OCI-LY3 (cell line): Measurements from ENCODE around the gene TMEFF1.

Experiments
- H2AFZ ChIP-seq: fragments of 200-600, 300-600 bp; shearing (Covaris generic); 2 replicates; pipeline ENCODE4 v1.6.0; 2014; ENCODE audit warnings: antibody characterized with exemption, low read depth, low read length
- H3K27ac ChIP-seq: fragments of 200-600, 300-600 bp; sonication (generic); 2 replicates; pipeline ENCODE4 v1.5.1; 2014; ENCODE audit warnings: mild to moderate bottlenecking, low read length, moderate library complexity, mixed read lengths
- H3K27me3 ChIP-seq: fragments of 200-600, 300-600 bp; sonication (generic); 2 replicates; pipeline ENCODE4 v1.6.1; 2014; ENCODE audit warnings: low read depth, low read length, mixed read lengths
- H3K36me3 ChIP-seq: fragments of 200-600, 300-600 bp; sonication (generic); replicated peaks from 2 replicates; pipeline ENCODE3; 2014; ENCODE audit warnings: low read depth, low read length, mixed read lengths
- H3K4me1 ChIP-seq: fragments of 300-600, 200-600 bp; sonication (generic); 2 replicates; pipeline ENCODE4 v1.6.1; 2014; ENCODE audit warnings: low read length, mixed read lengths
- H3K4me2 ChIP-seq: fragments of 200-600, 300-600 bp; sonication (generic); 2 replicates; pipeline ENCODE4 v1.6.1; 2014; ENCODE audit warnings: low read length, mixed read lengths
- H3K4me3 ChIP-seq: fragments of 300-600, 200-600 bp; sonication (generic); 2 replicates; pipeline ENCODE4 v1.5.1; 2014; ENCODE audit warnings: antibody characterized with exemption, mild to moderate bottlenecking, low read length, moderate library complexity
- H3K79me2 ChIP-seq: fragments of 300-600, 200-600 bp; shearing (Covaris generic); 2 replicates; pipeline ENCODE4 v1.6.1; 2014; ENCODE audit warnings: mild to moderate bottlenecking, low read length, mixed read lengths
- H3K9ac ChIP-seq: fragments of 300-600, 200-600 bp; shearing (Covaris generic); 2 replicates; pipeline ENCODE4 v1.6.0; 2014; ENCODE audit warnings: mild to moderate bottlenecking, low read length, moderate library complexity
- H3K9me3 ChIP-seq: fragments of 200-600, 300-600 bp; shearing (Covaris generic); 2 replicates; pipeline ENCODE4 v1.6.1; 2014; ENCODE audit warnings: low read length, mixed read lengths; ENCODE audit not compliant: insufficient read depth
- H4K20me1 ChIP-seq: fragments of 200-600, 300-600 bp; sonication (generic); 2 replicates; pipeline ENCODE4 v1.6.1; 2016; ENCODE audit warnings: low read length, mixed read lengths; ENCODE audit not compliant: insufficient read depth
- CTCF ChIP-seq: fragments of 200-600, 300-600 bp; sonication (generic); IDR thresholded peaks from 2 replicates; pipeline ENCODE4 v1.5.1; 2014; ENCODE audit warnings: antibody characterized with exemption, low read length, low read depth
- EZH2phosphoT487 ChIP-seq: fragments of 200-600 bp; shearing (Covaris generic); IDR thresholded peaks from 2 replicates; pipeline ENCODE4 v1.6.1; 2018; ENCODE audit warnings: antibody characterized with exemption, mixed run types, low read depth

Gene TMEFF1

GRCh38 chr9:100465761-100466160, 7.2 kb upstream of the TMEFF1 start:
- Histone ChIP-seq H3K27ac (no peak overlapping the region), H4K20me1 (no peaks in the 10 kb centered on the region), H3K79me2 (no peaks in the 10 kb centered on the region), H2AFZ (no peak overlapping the region), H3K4me2 (no peak overlapping the region), H3K4me3 (no peak overlapping the region), H3K4me1 (no peaks in the 10 kb centered on the region), H3K27me3 (no peaks in the 10 kb centered on the region), H3K36me3 (no peaks in the 10 kb centered on the region), H3K9me3 (no peaks in the 10 kb centered on the region), H3K9ac (no peak overlapping the region)
- TF ChIP-seq CTCF, result no peak
- TF ChIP-seq EZH2phosphoT487, result no peak

GRCh38 chr9:100466171-100466828, 6.6 kb upstream of the TMEFF1 start:
- no peaks in the 10 kb centered on the region for H4K20me1 ChIP-seq
- H2AFZ ChIP-seq, result no peak overlapping the region
- TF ChIP-seq CTCF (no peak), EZH2phosphoT487 (no peak)
- H3K4me3 ChIP-seq, result no peak overlapping the region
- H3K4me1 ChIP-seq, result no peaks in the 10 kb centered on the region
- no peaks in the 10 kb centered on the region for H3K36me3 ChIP-seq
- H3K9me3 ChIP-seq, result no peaks in the 10 kb centered on the region
- H3K27me3 ChIP-seq, result no peaks in the 10 kb centered on the region
- H3K4me2 ChIP-seq, result no peak overlapping the region
- no peak overlapping the region for H3K27ac ChIP-seq
- no peaks in the 10 kb centered on the region for H3K79me2 ChIP-seq
- no peak overlapping the region for H3K9ac ChIP-seq

DNA sequence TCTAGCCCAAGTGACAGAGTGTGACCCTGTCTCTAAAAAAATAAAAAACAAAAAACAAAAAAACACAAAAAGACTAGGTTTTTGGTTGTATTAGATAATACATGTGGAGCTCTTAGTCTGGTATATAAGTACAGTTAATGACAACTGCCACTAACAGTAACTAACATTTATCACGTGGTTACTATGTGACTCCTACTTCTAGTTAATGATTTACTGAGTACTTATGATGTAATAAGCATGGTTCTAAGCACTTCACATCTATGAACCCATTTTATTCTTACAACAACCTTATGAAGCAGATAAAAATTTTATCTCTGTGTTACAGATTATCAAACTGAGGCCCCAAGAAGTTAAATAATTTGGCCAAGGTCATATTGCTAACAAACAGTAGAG, 6.1 kb upstream of the TMEFF1 start:
- Histone ChIP-seq H3K4me1 (no peaks in the 10 kb centered on the region), H3K9me3 (no peaks in the 10 kb centered on the region), H3K36me3 (no peaks in the 10 kb centered on the region), H3K9ac (no peak overlapping the region), H2AFZ (no peak overlapping the region), H4K20me1 (no peaks in the 10 kb centered on the region), H3K27ac (no peak overlapping the region), H3K27me3 (no peaks in the 10 kb centered on the region), H3K4me2 (no peak overlapping the region), H3K79me2 (no peaks in the 10 kb centered on the region), H3K4me3 (no peak overlapping the region)
- no peak for TF ChIP-seq CTCF
- no peak for TF ChIP-seq EZH2phosphoT487

- TF ChIP-seq CTCF (no peak), EZH2phosphoT487 (no peak)
- Histone ChIP-seq H3K4me1 (peaks cover 6% of the 10 kb centered on the region; the same call in 1 of the 2 replicates), H4K20me1 (no peaks in the 10 kb centered on the region), H3K9me3 (no peaks in the 10 kb centered on the region), H3K9ac (no peak overlapping the region), H3K4me3 (no peak overlapping the region), H3K36me3 (no peaks in the 10 kb centered on the region), H3K79me2 (no peaks in the 10 kb centered on the region), H3K27ac (no peak overlapping the region), H3K27me3 (no peaks in the 10 kb centered on the region), H3K4me2 (no peak overlapping the region), H2AFZ (no peak overlapping the region)
Observed at GRCh38 chr9:100468041-100468440, 4.9 kb upstream of the TMEFF1 start.
